22Rv1 (cell line): ENCODE measurements around the gene MCCD1.
"Not testable (repeated sequence)": the region's sequence is repeated elsewhere in the genome, so short reads cannot be mapped to it uniquely, and the experiment has no call there.

ENCODE experiments used
- H3K27ac ChIP-seq: fragments of 450-650 bp; 2 replicates; pipeline ENCODE4 v1.5.1; 2017
- ZFX ChIP-seq: fragments of 450-650 bp; IDR thresholded peaks from 2 replicates; pipeline ENCODE4 v1.6.1; 2017; ENCODE audit warnings: antibody characterized with exemption, borderline replicate concordance
- TF ChIP-seq, protein P1 (sequence below): fragments of 450-650 bp; IDR thresholded peaks from 2 replicates; pipeline ENCODE4 v1.5.1; 2017; ENCODE audit warnings: mild to moderate bottlenecking

Gene MCCD1

DNA sequence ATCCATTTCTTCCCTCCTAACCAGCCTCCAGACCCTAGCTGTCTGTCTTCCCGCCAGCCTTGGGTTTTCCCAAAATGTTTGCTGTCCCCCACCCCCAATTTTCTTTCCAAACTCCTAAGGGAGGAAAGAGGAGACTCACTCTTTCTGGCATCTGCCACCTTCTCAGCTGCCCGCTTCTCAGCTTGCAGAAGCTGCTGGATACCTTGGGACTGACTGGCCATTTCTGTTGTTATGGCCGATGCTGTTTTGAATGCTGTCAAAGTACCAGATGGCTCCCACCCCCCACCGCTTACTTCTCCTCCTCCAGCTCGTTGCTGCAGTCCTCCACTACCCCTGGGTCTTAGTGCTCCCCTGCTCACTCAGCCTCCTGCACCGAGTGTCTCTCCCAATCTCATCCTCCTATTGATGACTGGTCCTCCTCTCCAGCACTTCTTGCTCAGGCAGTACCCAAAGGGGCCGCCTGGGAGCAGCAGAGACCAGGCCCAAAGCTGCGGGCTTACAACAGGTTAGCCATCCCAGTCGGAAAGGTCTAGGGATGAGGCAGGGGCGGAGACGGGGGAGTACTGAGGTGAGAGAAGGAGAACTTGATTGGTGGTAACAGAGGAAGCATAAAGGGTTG lies 17.7 kb downstream of the MCCD1 start, which contains the start of gene ATP6V1G2:
TSS of gene ATP6V1G2 (minus strand) at position 270 of the 619 bp plus-strand sequence. CDS start at position 221, 49 bp downstream.
- TF ChIP-seq ZFX = no peak
- TF ChIP-seq, protein P1, sequence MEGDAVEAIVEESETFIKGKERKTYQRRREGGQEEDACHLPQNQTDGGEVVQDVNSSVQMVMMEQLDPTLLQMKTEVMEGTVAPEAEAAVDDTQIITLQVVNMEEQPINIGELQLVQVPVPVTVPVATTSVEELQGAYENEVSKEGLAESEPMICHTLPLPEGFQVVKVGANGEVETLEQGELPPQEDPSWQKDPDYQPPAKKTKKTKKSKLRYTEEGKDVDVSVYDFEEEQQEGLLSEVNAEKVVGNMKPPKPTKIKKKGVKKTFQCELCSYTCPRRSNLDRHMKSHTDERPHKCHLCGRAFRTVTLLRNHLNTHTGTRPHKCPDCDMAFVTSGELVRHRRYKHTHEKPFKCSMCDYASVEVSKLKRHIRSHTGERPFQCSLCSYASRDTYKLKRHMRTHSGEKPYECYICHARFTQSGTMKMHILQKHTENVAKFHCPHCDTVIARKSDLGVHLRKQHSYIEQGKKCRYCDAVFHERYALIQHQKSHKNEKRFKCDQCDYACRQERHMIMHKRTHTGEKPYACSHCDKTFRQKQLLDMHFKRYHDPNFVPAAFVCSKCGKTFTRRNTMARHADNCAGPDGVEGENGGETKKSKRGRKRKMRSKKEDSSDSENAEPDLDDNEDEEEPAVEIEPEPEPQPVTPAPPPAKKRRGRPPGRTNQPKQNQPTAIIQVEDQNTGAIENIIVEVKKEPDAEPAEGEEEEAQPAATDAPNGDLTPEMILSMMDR = peak; percentile 95
- H3K27ac ChIP-seq = peak within 1 kb of the TSS; percentile 83

DNA sequence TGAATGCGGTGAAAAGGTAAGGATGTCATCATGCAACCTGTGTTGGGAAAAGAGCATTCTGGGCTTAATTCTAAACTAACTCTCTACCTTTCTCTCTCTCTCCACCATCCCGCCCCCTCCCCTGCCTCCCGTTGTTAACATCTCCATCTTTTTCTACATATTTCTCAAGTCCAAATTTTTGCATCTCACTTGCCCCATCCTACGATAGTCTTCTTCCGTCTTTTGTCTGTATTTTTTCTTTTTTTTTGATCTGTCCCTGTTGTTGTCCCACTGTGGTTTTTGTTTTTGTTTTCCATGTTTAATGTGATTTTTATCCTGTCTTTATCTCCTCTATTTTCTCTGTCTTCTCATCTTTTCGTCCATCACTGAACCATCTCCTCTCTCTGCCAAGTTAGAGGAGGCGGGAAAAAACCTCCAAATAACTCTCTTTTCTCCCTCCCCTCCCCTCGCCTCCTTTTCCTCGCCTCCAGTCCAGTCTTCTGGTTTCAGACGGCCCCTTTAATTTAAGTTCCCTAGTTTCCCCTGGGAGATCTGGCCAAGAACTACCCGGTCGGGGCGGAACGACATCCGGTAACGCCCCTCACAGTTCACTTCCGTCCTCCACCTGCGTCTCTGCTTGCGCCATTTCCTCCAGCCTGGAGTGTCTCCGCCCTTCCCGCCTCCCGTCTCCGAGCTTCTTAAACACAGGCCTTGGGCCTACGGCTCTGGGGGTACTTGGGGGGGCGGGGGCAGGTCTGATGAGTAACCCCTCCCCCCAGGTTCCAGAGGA lies 18.4 kb downstream of the MCCD1 start, which contains the start of gene NFKBIL1:
TSS of gene NFKBIL1 (plus strand) at position 651 of the 769 bp plus-strand sequence. CDS start at position 738, 87 bp downstream.
- TF ChIP-seq, protein P1 = peak; percentile 65
- TF ChIP-seq ZFX = no peak
- peak within 1 kb of the TSS; percentile 83 for H3K27ac ChIP-seq

DNA sequence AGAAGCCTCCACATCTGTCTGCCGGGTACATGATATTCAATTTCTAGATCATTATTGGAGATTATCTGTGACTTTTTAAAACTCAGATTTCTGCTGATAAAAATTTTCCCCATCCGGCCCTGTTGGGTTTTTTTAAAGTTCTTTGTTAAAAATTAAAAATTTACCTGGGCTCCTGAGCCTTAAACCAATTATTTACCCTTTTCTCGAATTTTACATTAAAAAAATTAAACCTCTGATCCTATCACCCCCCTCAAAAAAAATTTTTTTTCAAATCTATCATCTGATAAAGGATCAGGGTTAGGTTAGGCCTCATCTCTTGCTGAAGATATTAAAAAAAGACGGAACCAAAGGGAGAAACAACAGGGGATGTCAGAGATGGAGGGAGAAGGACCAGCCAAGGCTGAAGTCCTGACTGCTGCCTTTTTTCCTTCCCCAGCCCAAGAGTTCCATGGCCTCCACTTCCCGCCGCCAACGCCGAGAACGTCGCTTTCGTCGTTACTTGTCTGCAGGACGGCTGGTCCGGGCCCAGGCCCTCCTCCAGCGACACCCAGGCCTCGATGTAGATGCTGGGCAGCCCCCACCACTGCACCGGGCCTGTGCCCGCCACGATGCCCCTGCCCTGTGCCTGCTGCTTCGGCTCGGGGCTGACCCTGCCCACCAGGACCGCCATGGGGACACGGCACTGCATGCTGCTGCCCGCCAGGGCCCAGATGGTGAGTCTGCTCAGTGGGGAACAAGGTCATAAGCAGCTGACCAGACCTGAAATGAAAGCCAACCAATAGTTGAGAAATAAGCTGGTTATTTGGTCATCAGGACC lies 19.2 kb downstream of the MCCD1 start:
- peak overlapping the region; percentile 83 for H3K27ac ChIP-seq
- TF ChIP-seq ZFX = no peak
- TF ChIP-seq, protein P1 = no peak

DNA sequence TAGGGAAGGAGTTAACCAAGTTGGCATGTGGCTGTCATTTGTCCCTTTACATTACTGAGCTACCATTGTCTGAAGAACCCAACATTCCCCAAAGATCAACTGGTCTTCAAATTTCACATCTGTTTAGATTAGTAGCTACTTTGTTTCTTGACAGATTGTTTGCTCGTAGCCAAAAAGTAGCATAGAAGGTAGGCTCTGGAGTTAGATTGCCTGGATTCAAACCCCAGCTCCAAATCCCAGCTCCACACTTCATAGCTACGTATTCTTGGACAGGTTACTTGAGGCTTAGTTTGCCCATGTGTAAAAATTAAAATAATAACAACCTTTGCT lies 19.7 kb downstream of the MCCD1 start:
- peak overlapping the region; percentile 83 for H3K27ac ChIP-seq
- TF ChIP-seq ZFX = no peak
- TF ChIP-seq, protein P1 = no peak

DNA sequence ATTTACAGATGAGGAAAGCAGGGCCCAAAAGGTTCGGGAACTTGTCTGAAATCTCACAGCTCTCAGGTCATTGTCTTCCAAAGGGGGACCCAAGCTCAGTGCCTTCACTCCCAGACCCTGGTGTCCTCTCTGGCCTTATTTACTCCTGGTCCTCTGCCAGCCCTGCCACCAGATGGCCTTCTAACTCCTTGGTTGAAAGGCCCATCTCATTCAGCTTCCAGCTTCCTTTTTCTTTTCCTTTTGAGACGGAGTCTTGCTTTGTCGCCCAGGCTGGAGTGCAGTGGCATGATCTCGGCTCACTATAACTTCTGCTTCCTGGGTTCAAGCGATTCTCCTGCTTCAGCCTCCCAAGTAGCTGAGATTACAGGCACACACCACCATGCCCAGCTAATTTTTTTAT lies 22.6 kb downstream of the MCCD1 start:
- not testable (repeated sequence) for H3K27ac ChIP-seq

DNA sequence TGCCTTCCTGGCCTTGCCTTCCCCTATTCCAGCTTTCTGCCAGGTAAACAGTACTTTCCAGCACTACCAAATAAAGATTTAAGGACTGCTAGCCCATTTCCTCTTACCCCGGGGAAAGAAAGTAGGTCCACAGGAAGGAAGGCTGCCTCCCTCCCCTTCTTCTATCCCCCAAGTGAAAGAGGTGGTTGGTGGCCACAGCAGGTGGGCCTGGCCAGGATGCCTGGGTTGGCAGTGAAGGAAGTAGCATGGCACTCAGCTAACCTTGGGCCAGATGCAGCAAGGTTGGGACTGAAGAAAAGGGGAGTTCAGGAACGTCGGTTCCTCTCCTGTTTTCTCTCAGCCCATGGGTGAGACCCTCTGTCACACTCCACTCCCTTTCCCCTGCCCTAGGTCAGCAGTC lies 27.5 kb downstream of the MCCD1 start:
- TF ChIP-seq, protein P1 = no peak
- TF ChIP-seq ZFX = no peak
- H3K27ac ChIP-seq = no peak overlapping the region

DNA sequence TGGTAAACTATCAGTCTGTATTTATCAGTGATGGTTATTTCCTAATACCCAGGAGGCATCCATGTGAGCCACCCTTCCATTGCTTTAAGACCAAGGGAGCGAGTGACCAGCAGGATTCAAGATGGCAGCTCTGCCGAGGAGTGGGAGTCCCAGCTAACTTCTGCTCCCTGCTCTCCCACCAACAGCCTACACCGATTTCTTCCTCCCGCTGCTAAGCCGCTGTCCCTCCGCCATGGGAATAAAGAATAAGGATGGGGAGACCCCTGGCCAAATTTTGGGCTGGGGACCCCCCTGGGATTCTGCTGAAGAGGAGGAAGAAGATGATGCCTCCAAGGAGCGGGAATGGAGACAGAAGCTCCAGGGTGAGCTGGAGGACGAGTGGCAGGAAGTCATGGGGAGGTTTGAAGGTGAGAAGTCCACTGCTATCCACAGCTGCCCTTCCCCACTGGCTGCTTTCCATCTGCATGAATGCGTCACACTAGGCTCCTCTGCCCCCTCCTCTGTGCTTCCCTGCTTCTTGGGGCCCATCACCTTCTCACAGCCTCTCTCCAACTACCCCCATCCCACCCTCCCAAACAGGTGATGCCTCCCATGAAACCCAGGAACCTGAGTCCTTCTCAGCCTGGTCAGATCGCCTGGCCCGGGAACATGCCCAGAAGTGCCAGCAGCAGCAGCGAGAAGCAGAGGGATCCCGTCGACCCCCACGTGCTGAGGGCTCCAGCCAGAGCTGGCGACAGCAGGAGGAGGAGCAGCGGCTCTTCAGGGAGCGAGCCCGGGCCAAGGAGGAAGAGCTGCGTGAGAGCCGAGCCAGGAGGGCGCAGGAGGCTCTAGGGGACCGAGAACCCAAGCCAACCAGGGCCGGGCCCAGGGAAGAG lies 28.9 kb downstream of the MCCD1 start:
- TF ChIP-seq, protein P1 = no peak
- H3K27ac ChIP-seq = no peak overlapping the region
